ENCODE data around the gene TNFRSF13B. TPM values are rescaled to one million over a fixed set of nuclear protein-coding genes. Genes with fewer than 3 reads are reported as not detected.

Gene TNFRSF13B
- total RNA-seq, 1 experiment from 2014 or later, result not detected

GRCh38 chr17:16943032-16943352 lies 28.9 kb downstream of the TNFRSF13B start:
- Histone ChIP-seq H3K9me3 (ENCODE audit: control insufficient read depth in 1 of 2, insufficient read depth in 1 of 2, low read depth in 1 of 2, low read length in 2 of 2) (no peaks in the 10 kb centered on the region), H3K9ac (ENCODE audit: low read length) (no peak overlapping the region), H3K79me2 (ENCODE audit: insufficient read depth, low read length) (no peaks in the 10 kb centered on the region), H3K27ac (ENCODE audit: low read depth, low read length) (no peak overlapping the region), H4K20me1 (ENCODE audit: insufficient read depth) (no peaks in the 10 kb centered on the region), H3K36me3 (ENCODE audit: control insufficient read depth in 1 of 2, insufficient read depth in 2 of 2, low read length in 2 of 2) (no peaks in the 10 kb centered on the region), H3K4me1 (ENCODE audit: control insufficient read depth in 1 of 2, insufficient read depth in 2 of 2, low read length in 2 of 2) (peaks cover 2 to 14% of the 10 kb centered on the region in 2 experiments; a peak in 3 of 4 replicates), H3K9me2 (ENCODE audit: insufficient read depth) (no peaks in the 10 kb centered on the region), H3K27me3 (ENCODE audit: insufficient read depth, low read length) (no peaks in the 10 kb centered on the region; the same call in 1 of the 2 replicates), H3K4me3 (replicated peaks in 1 of 2; ENCODE audit: low read depth in 1 of 2, low read length in 2 of 2) (no peak overlapping the region), H2AFZ (ENCODE audit: low read depth, low read length, poor library complexity, severe bottlenecking) (no peak overlapping the region), H3K4me2 (ENCODE audit: low read length) (no peak overlapping the region)
- no TSS peak for BruUV-seq (replicated peaks)
- TF ChIP-seq YY1 (IDR thresholded peaks at IDR 0.05; ENCODE audit: extremely low read depth, insufficient replicate concordance, low read depth, low read length) (no peak), CEBPB (IDR thresholded peaks at IDR 0.05; ENCODE audit: low read depth) (no peak), SP1 (IDR thresholded peaks at IDR 0.05; ENCODE audit: low read depth) (no peak), ELF1 (IDR thresholded peaks at IDR 0.05; ENCODE audit: borderline replicate concordance, low read depth) (no peak), CBX3 (IDR thresholded peaks at IDR 0.05; ENCODE audit: low read depth) (no peak), JUND (IDR thresholded peaks at IDR 0.05) (no peak), ATF3 (IDR thresholded peaks at IDR 0.05) (no peak), SRF (IDR thresholded peaks at IDR 0.05; ENCODE audit: low read depth) (no peak), EZH2 (IDR thresholded peaks at IDR 0.05) (no peak), POLR2A (IDR thresholded peaks at IDR 0.05; ENCODE audit: borderline replicate concordance, extremely low read depth, insufficient read depth, insufficient read length) (no peak)
- TF ChIP-seq, protein P1, sequence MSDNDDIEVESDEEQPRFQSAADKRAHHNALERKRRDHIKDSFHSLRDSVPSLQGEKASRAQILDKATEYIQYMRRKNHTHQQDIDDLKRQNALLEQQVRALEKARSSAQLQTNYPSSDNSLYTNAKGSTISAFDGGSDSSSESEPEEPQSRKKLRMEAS (IDR thresholded peaks at IDR 0.05), result no peak
- TF ChIP-seq, protein P2, sequence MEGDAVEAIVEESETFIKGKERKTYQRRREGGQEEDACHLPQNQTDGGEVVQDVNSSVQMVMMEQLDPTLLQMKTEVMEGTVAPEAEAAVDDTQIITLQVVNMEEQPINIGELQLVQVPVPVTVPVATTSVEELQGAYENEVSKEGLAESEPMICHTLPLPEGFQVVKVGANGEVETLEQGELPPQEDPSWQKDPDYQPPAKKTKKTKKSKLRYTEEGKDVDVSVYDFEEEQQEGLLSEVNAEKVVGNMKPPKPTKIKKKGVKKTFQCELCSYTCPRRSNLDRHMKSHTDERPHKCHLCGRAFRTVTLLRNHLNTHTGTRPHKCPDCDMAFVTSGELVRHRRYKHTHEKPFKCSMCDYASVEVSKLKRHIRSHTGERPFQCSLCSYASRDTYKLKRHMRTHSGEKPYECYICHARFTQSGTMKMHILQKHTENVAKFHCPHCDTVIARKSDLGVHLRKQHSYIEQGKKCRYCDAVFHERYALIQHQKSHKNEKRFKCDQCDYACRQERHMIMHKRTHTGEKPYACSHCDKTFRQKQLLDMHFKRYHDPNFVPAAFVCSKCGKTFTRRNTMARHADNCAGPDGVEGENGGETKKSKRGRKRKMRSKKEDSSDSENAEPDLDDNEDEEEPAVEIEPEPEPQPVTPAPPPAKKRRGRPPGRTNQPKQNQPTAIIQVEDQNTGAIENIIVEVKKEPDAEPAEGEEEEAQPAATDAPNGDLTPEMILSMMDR (IDR thresholded peaks at IDR 0.05 in 2 of 3, conservative IDR thresholded peaks at IDR 0.05 in 1 of 3; ENCODE audit: borderline replicate concordance in 1 of 3, insufficient read depth in 1 of 3, low read depth in 2 of 3, low read length in 2 of 3), result no peak
- POLR2A ChIA-PET, result no interaction called here
- DNase-seq (ENCODE audit: low read depth, low spot score), result no peak
- RAD21 ChIA-PET (ENCODE audit: low non-redundant PET in 1 of 2, low total read pairs in 2 of 2, uncharacterized antibody in 2 of 2, unreplicated experiment in 2 of 2), result no interaction called here
- intact Hi-C loops (cut with micrococcal nuclease), result no loop called here
- no peak for ATAC-seq
- CTCF ChIA-PET, result no interaction called here
